GM23338 (cell line): ENCODE data around the gene FSIP2. TPM values are rescaled to one million over a fixed set of nuclear protein-coding genes. Genes with fewer than 3 reads are reported as not detected.

Source experiments
- ATAC-seq: fragments of 200-7000 bp; cut with Tn5 transposase; 3 replicates; pipeline ENCODE4 v1.9.1; 2020
- DNase-seq: peaks from one replicate; pipeline ENCODE4 v3.0.0-alpha.2; 2015; ENCODE audit warnings: low spot score
- H2AFZ ChIP-seq: fragments of 200-600 bp; sonication (generic); 2 replicates; pipeline ENCODE4 v1.8.0; 2016; ENCODE audit warnings: antibody characterized with exemption, mild to moderate bottlenecking, moderate library complexity
- H3F3A ChIP-seq: fragments of 200-600 bp; sonication (generic); replicated peaks from 2 replicates; pipeline ENCODE4 v1.8.0; 2017; ENCODE audit warnings: antibody characterized with exemption, mixed run types, low read depth
- H3K27ac ChIP-seq: fragments of 200-600 bp; sonication (generic); 2 replicates; pipeline ENCODE4 v1.6.1; 2016; ENCODE audit warnings: low read depth
- H3K27me3 ChIP-seq: fragments of 200-600 bp; sonication (generic); 2 replicates; pipeline ENCODE4 v1.8.0; 2016; ENCODE audit warnings: mild to moderate bottlenecking, mixed run types, moderate library complexity; ENCODE audit not compliant: insufficient read depth
- H3K36me3 ChIP-seq: fragments of 200-600 bp; sonication (generic); 2 replicates; pipeline ENCODE4 v1.8.0; 2016; ENCODE audit warnings: mild to moderate bottlenecking; ENCODE audit not compliant: insufficient read depth
- H3K4me1 ChIP-seq: fragments of 200-600 bp; sonication (generic); 2 replicates; pipeline ENCODE4 v1.8.0; 2016; ENCODE audit warnings: mild to moderate bottlenecking, moderate library complexity; ENCODE audit not compliant: insufficient read depth
- H3K4me2 ChIP-seq: fragments of 200-600 bp; sonication (generic); 2 replicates; pipeline ENCODE4 v1.7.1; 2017; ENCODE audit warnings: mixed run types
- H3K4me3 ChIP-seq: fragments of 200-600 bp; sonication (generic); 2 replicates; pipeline ENCODE4 v1.6.1; 2016; ENCODE audit warnings: mixed run types
- H3K79me2 ChIP-seq: fragments of 200-600 bp; sonication (generic); replicated peaks from 2 replicates; pipeline ENCODE4 v1.8.0; 2017; ENCODE audit warnings: mild to moderate bottlenecking; ENCODE audit not compliant: insufficient read depth
- H3K9me2 ChIP-seq: fragments of 200-600 bp; sonication (generic); 2 replicates; pipeline ENCODE4 v1.8.0; 2017; ENCODE audit not compliant: insufficient read depth
- H4K20me1 ChIP-seq: fragments of 200-600 bp; sonication (generic); replicated peaks from 2 replicates; pipeline ENCODE4 v1.8.0; 2017; ENCODE audit warnings: mild to moderate bottlenecking; ENCODE audit not compliant: insufficient read depth
- H3K27ac Mint-ChIP-seq: 2 replicates; pipeline ENCODE4 v1.8.0; 2020; ENCODE audit warnings: inconsistent platforms, mild to moderate bottlenecking, moderate library complexity, mixed read lengths
- H3K27me3 Mint-ChIP-seq: 3 replicates; pipeline ENCODE4 v1.8.0; 2022; ENCODE audit warnings: low read depth, mild to moderate bottlenecking, moderate library complexity, mixed read lengths, inconsistent platforms; ENCODE audit not compliant: insufficient read depth, poor library complexity
- H3K36me3 Mint-ChIP-seq: 3 replicates; pipeline ENCODE4 v1.8.0; 2021; ENCODE audit warnings: low read depth, mild to moderate bottlenecking, inconsistent platforms, moderate library complexity, mixed read lengths
- H3K4me1 Mint-ChIP-seq: 3 replicates; pipeline ENCODE4 v1.8.0; 2020; ENCODE audit warnings: mild to moderate bottlenecking, inconsistent platforms, mixed read lengths
- H3K4me3 Mint-ChIP-seq: 3 replicates; pipeline ENCODE4 v1.8.0; 2021; ENCODE audit warnings: moderate library complexity, mild to moderate bottlenecking, inconsistent platforms, mixed read lengths
- H3K9me3 Mint-ChIP-seq: 3 replicates; pipeline ENCODE4 v1.8.0; 2020; ENCODE audit warnings: moderate library complexity, mild to moderate bottlenecking, inconsistent platforms, mixed read lengths
- CREB1 ChIP-seq: fragments of 250-450 bp; sonication (Bioruptor Pico); IDR thresholded peaks from 2 replicates; pipeline ENCODE4 v1.5.0; 2020; ENCODE audit warnings: low read depth, mild to moderate bottlenecking, moderate library complexity
- CTCF ChIP-seq, 2 experiments: fragments of 200-600 bp in 1 of 2; sonication (generic) in 1 of 2; conservative IDR thresholded peaks; 2 replicates each; pipeline versions ENCODE4 v1.5.1 to v1.6.1; 2016 to 2017; ENCODE audit warnings: antibody characterized with exemption in 2 of 2, low read depth in 2 of 2, mild to moderate bottlenecking in 2 of 2, moderate library complexity in 1 of 2
- ETS1 ChIP-seq: IDR thresholded peaks from 2 replicates; pipeline ENCODE4 v1.6.1; 2016; ENCODE audit warnings: antibody characterized with exemption
- EZH2 ChIP-seq: fragments of 200-600 bp; sonication (generic); IDR thresholded peaks from one replicate; pipeline ENCODE4 v1.8.0; 2017; ENCODE audit warnings: antibody characterized with exemption, mild to moderate bottlenecking, low read depth; ENCODE audit not compliant: unreplicated experiment
- EZH2phosphoT487 ChIP-seq: fragments of 200-600 bp; sonication (generic); IDR thresholded peaks from one replicate; pipeline ENCODE4 v1.8.1; 2018; ENCODE audit warnings: antibody characterized with exemption; ENCODE audit not compliant: unreplicated experiment
- JUNB ChIP-seq: IDR thresholded peaks from one replicate; pipeline ENCODE4 v1.6.1; 2016; ENCODE audit warnings: antibody characterized with exemption; ENCODE audit not compliant: unreplicated experiment
- NANOG ChIP-seq: IDR thresholded peaks from 2 replicates; pipeline ENCODE4 v1.6.1; 2016; ENCODE audit warnings: antibody characterized with exemption, borderline replicate concordance
- POLR2AphosphoS5 ChIP-seq: IDR thresholded peaks from 2 replicates; pipeline ENCODE4 v1.6.1; 2016; ENCODE audit warnings: antibody characterized with exemption, low read depth
- REST ChIP-seq: IDR thresholded peaks from one replicate; pipeline ENCODE4 v1.6.1; 2018; ENCODE audit warnings: antibody characterized with exemption; ENCODE audit not compliant: unreplicated experiment
- STAT1 ChIP-seq: IDR thresholded peaks from one replicate; pipeline ENCODE4 v1.6.1; 2016; ENCODE audit warnings: antibody characterized with exemption; ENCODE audit not compliant: unreplicated experiment
- ZNF114 ChIP-seq: fragments of 250-450 bp; sonication (Bioruptor Pico); IDR thresholded peaks from 2 replicates; pipeline ENCODE4 v1.5.0; 2020; ENCODE audit warnings: mild to moderate bottlenecking, moderate library complexity
- ZNF331 ChIP-seq: fragments of 250-450 bp; sonication (Bioruptor Pico); IDR thresholded peaks from 2 replicates; pipeline ENCODE4 v1.5.0; 2020; ENCODE audit warnings: low read depth, mild to moderate bottlenecking, moderate library complexity
- ZNF462 ChIP-seq: fragments of 250-450 bp; sonication (Bioruptor Pico); IDR thresholded peaks from 2 replicates; pipeline ENCODE4 v1.5.0; 2020; ENCODE audit warnings: mild to moderate bottlenecking, moderate library complexity
- polyA plus RNA-seq: library from polyadenylated mRNA; unstranded; fragments of >200 nt; fragmentation: Nextera tagmentation; extraction: Ambion mirVana; gene quantifications from 2 replicates; pipeline ENCODE4 v1.2.1, GENCODE V29; 2016
- total RNA-seq: library from RNA; depleted of rRNA; stranded (reverse); fragments of >200 nt; shearing (Covaris generic); gene quantifications from 2 replicates; pipeline ENCODE4 v1.2.3, GENCODE V29; 2014

Gene FSIP2
- total and polyA plus RNA-seq, 2 experiments from 2014 or later, result 3.2 to 3.8 TPM

GRCh38 chr2:185862657-185863398 is 124.2 kb downstream of the FSIP2 start:
- Mint-ChIP-seq H3K9me3 (no peaks in the 10 kb centered on the region), H3K27me3 (no peaks in the 10 kb centered on the region), H3K27ac (no peak overlapping the region), H3K36me3 (peaks cover 7% of the 10 kb centered on the region; the same call in 1 of the 3 replicates), H3K4me1 (peaks cover 4% of the 10 kb centered on the region; the same call in 2 of the 3 replicates), H3K4me3 (no peak overlapping the region)
- no peaks in the 10 kb centered on the region for H3F3A ChIP-seq
- TF ChIP-seq REST (no peak), NANOG (no peak), EZH2 (no peak), ZNF331 (CRISPR knock-in tag) (no peak), CTCF (conservative IDR thresholded peaks at IDR 0.05; ENCODE audit: low read depth in 2 of 2) (no peak), CREB1 (CRISPR knock-in tag) (no peak), JUNB (no peak), ZNF462 (CRISPR knock-in tag) (no peak), ETS1 (no peak), POLR2AphosphoS5 (no peak), EZH2phosphoT487 (no peak), ZNF114 (CRISPR knock-in tag) (no peak), STAT1 (no peak)
- no peaks in the 10 kb centered on the region for H4K20me1 ChIP-seq
- no peaks in the 10 kb centered on the region for H3K9me2 ChIP-seq
- no peaks in the 10 kb centered on the region for H3K4me1 ChIP-seq
- no peak overlapping the region for H3K4me3 ChIP-seq
- no peak overlapping the region for H3K4me2 ChIP-seq
- no peaks in the 10 kb centered on the region for H3K27me3 ChIP-seq
- DNase-seq, result no peak
- no peaks in the 10 kb centered on the region for H3K36me3 ChIP-seq
- H2AFZ ChIP-seq, result no peak overlapping the region
- no peaks in the 10 kb centered on the region for H3K79me2 ChIP-seq
- no peak overlapping the region for H3K27ac ChIP-seq
- no peak for ATAC-seq
